Fibroblast of lung (primary cell): ENCODE measurements around the gene C2orf74. TPM values are rescaled to one million over a fixed set of nuclear protein-coding genes. Genes with fewer than 3 reads are reported as not detected.

Source experiments
- DNase-seq, 2 donors: peaks; one replicate each; pipeline versions ENCODE4 v3.0.0 to v3.0.0-alpha.2; 2010; ENCODE audit warnings: low read depth in 2 of 2
- H2AFZ ChIP-seq: 2 replicates; pipeline ENCODE4 v1.5.1; 2012; ENCODE audit warnings: low read length, control low read depth, inconsistent platforms
- H3K27ac ChIP-seq: 2 replicates; pipeline ENCODE4 v1.5.1; 2011; ENCODE audit warnings: low read length, control low read depth; ENCODE audit not compliant: insufficient read depth
- H3K27me3 ChIP-seq: 2 replicates; pipeline ENCODE4 v1.5.1; 2011; ENCODE audit warnings: mild to moderate bottlenecking, low read length; ENCODE audit not compliant: control insufficient read depth, insufficient read depth
- H3K36me3 ChIP-seq: 2 replicates; pipeline ENCODE4 v1.5.1; 2011; ENCODE audit warnings: low read length; ENCODE audit not compliant: control insufficient read depth, insufficient read depth
- H3K4me1 ChIP-seq: 2 replicates; pipeline ENCODE4 v1.5.1; 2011; ENCODE audit warnings: low read length; ENCODE audit not compliant: control insufficient read depth, insufficient read depth; ENCODE audit errors: extremely low read depth
- H3K4me2 ChIP-seq: 2 replicates; pipeline ENCODE4 v1.5.1; 2011; ENCODE audit warnings: low read length, control low read depth; ENCODE audit not compliant: insufficient read depth; ENCODE audit errors: extremely low read depth
- H3K4me3 ChIP-seq, 4 experiments: fragments of 200-600 bp in 1 of 4; sonication (generic) in 1 of 4; replicated peaks in 1 of 4; 2 replicates each; pipeline ENCODE4 v1.5.1; 2011 to 2016; ENCODE audit warnings: low read length in 4 of 4, low read depth in 3 of 4, mild to moderate bottlenecking in 3 of 4, control low read depth in 2 of 4, inconsistent platforms in 1 of 4, mixed read lengths in 1 of 4; ENCODE audit not compliant: insufficient read depth in 1 of 4; ENCODE audit errors: control extremely low read depth in 1 of 4
- H3K79me2 ChIP-seq: 2 replicates; pipeline ENCODE4 v1.5.1; 2012; ENCODE audit warnings: mild to moderate bottlenecking, low read length, inconsistent platforms; ENCODE audit not compliant: control insufficient read depth, insufficient read depth
- H3K9ac ChIP-seq: 2 replicates; pipeline ENCODE4 v1.5.1; 2011; ENCODE audit warnings: mild to moderate bottlenecking, low read length, control low read depth; ENCODE audit not compliant: insufficient read depth
- H3K9me3 ChIP-seq: 2 replicates; pipeline ENCODE4 v1.5.1; 2012; ENCODE audit warnings: low read depth, low read length; ENCODE audit not compliant: control insufficient read depth, insufficient read depth
- H4K20me1 ChIP-seq: 2 replicates; pipeline ENCODE4 v1.5.1; 2011; ENCODE audit warnings: low read length; ENCODE audit not compliant: control insufficient read depth, insufficient read depth; ENCODE audit errors: extremely low read depth
- CTCF ChIP-seq, 2 donors: IDR thresholded peaks in 1 of 2; conservative IDR thresholded peaks in 1 of 2; 1 replicate in 1 of 2; 2 replicates in 1 of 2; pipeline ENCODE4 v1.5.1; 2011 to 2012; ENCODE audit warnings: low read length in 2 of 2, control low read depth in 1 of 2, inconsistent platforms in 1 of 2, low read depth in 1 of 2, mild to moderate bottlenecking in 1 of 2
- EZH2 ChIP-seq: IDR thresholded peaks from 2 replicates; pipeline ENCODE4 v1.5.1; 2012; ENCODE audit warnings: low read length, control low read depth, mild to moderate bottlenecking; ENCODE audit errors: missing control alignments
- polyA plus RNA-seq, 2 donors: library from polyadenylated mRNA; depleted of rRNA in 1 of 2; stranded (reverse) in 1 of 2; unstranded in 1 of 2; fragments of >200 nt; gene quantifications; 2 replicates each; pipeline ENCODE4 v1.2.1, GENCODE V29; 2011 to 2012; ENCODE audit warnings: missing spikeins in 1 of 2
- total RNA-seq: library from RNA; depleted of rRNA; stranded (reverse); fragments of >200 nt; gene quantifications from 2 replicates; pipeline ENCODE4 v1.2.1, GENCODE V29; 2014

The C2orf74 gene
- total and polyA plus RNA-seq, 2 donors (not counting 1 experiment from before 2014, with no cell fraction given) = 21.5 to 44.0 TPM

GRCh38 chr2:61179701-61180639, 18.0 kb downstream of the C2orf74 start:
- Histone ChIP-seq H4K20me1 (no peaks in the 10 kb centered on the region), H3K27me3 (no peaks in the 10 kb centered on the region), H3K4me2 (peak overlapping the region; percentile 72), H2AFZ (peak overlapping the region; percentile 52), H3K4me3 (peak overlapping the region in 3 of 4 experiments; percentile 6 to 72 (median 26)), H3K4me1 (peaks cover 32% of the 10 kb centered on the region), H3K36me3 (peaks cover 15% of the 10 kb centered on the region), H3K27ac (peak overlapping the region; percentile 52), H3K9ac (no peak overlapping the region), H3K79me2 (peaks cover 27% of the 10 kb centered on the region), H3K9me3 (no peaks in the 10 kb centered on the region)
- TF ChIP-seq EZH2 = no peak
- TF ChIP-seq CTCF (conservative IDR thresholded peaks at IDR 0.05 in 1 of 2, IDR thresholded peaks at IDR 0.05 in 1 of 2; ENCODE audit: low read depth in 1 of 2, low read length in 2 of 2) = no peak
- peak; percentile 79 to 87 for DNase-seq

- H3K36me3 ChIP-seq = peaks cover 19% of the 10 kb centered on the region
- no peaks in the 10 kb centered on the region for H3K9me3 ChIP-seq
- no peak for TF ChIP-seq CTCF (conservative IDR thresholded peaks at IDR 0.05 in 1 of 2, IDR thresholded peaks at IDR 0.05 in 1 of 2; ENCODE audit: low read depth in 1 of 2, low read length in 2 of 2)
- TF ChIP-seq EZH2 = no peak
- no peaks in the 10 kb centered on the region for H4K20me1 ChIP-seq
- H3K4me1 ChIP-seq = peaks cover 32% of the 10 kb centered on the region
- peak overlapping the region; percentile 52 for H3K27ac ChIP-seq
- peak overlapping the region; percentile 72 for H3K4me2 ChIP-seq
- H3K4me3 ChIP-seq = peak overlapping the region in 2 of 4 experiments; percentile 6 to 72
- H2AFZ ChIP-seq = no peak overlapping the region
- H3K9ac ChIP-seq = no peak overlapping the region
- H3K27me3 ChIP-seq = no peaks in the 10 kb centered on the region
- H3K79me2 ChIP-seq = peaks cover 27% of the 10 kb centered on the region
- DNase-seq = no peak
Measured at GRCh38 chr2:61180686-61181085, 18.7 kb downstream of the C2orf74 start.

- H4K20me1 ChIP-seq = no peaks in the 10 kb centered on the region
- peaks cover 28% of the 10 kb centered on the region for H3K4me1 ChIP-seq
- H2AFZ ChIP-seq = no peak overlapping the region
- H3K27me3 ChIP-seq = no peaks in the 10 kb centered on the region
- no peak for DNase-seq
- H3K9me3 ChIP-seq = no peaks in the 10 kb centered on the region
- H3K79me2 ChIP-seq = peaks cover 27% of the 10 kb centered on the region
- no peak overlapping the region for H3K9ac ChIP-seq
- H3K36me3 ChIP-seq = peaks cover 19% of the 10 kb centered on the region
- no peak overlapping the region for H3K27ac ChIP-seq
- H3K4me2 ChIP-seq = peak overlapping the region; percentile 54
- TF ChIP-seq CTCF (conservative IDR thresholded peaks at IDR 0.05 in 1 of 2, IDR thresholded peaks at IDR 0.05 in 1 of 2; ENCODE audit: low read depth in 1 of 2, low read length in 2 of 2) (no peak), EZH2 (no peak)
- peak overlapping the region in 1 of 4 experiments; percentile 29 for H3K4me3 ChIP-seq
Measured at GRCh38 chr2:61181382-61182058, 19.5 kb downstream of the C2orf74 start.
